Panc1 (cell line): ENCODE results near the gene GDF11. TPM values are rescaled to one million over a fixed set of nuclear protein-coding genes. Genes with fewer than 3 reads are reported as not detected.

ENCODE experiments used
- ATAC-seq: fragments of 200-7000 bp; cut with Tn5 transposase; 2 replicates; pipeline ENCODE4 v1.9.1; 2020; ENCODE audit warnings: mild to moderate bottlenecking, moderate library complexity
- BruUV-seq: library from RNA; stranded (reverse); fragments of 400-500 nt; replicated peaks from 2 replicates; lab custom pipeline; 2021; lab: Mats Ljungman, UMichigan
- CTCF ChIA-PET: fragments of 300-600 bp; sonication (Branson Sonifier 250); formaldehyde crosslinking; loops from one replicate; lab custom pipeline; 2022; ENCODE audit warnings: antibody characterized with exemption; lab: Charles Lee
- POLR2A ChIA-PET: fragments of 300-600 bp; sonication (Branson Sonifier 250); formaldehyde crosslinking; loops from one replicate; lab custom pipeline; 2022; ENCODE audit warnings: antibody characterized with exemption; lab: Charles Lee
- DNase-seq: peaks from one replicate; pipeline ENCODE4 v3.0.0-alpha.2; 2010; ENCODE audit warnings: low read depth, low spot score
- H3K27ac ChIP-seq: 2 replicates; pipeline ENCODE4 v1.5.1; 2011; ENCODE audit warnings: mild to moderate bottlenecking, low read length, inconsistent platforms
- H3K27me3 ChIP-seq: fragments of 200-500 bp; sonication (Bioruptor generic); 2 replicates; pipeline ENCODE4 v1.6.0; 2014; ENCODE audit warnings: low read length, inconsistent platforms; ENCODE audit not compliant: control insufficient read depth, insufficient read depth
- H3K36me3 ChIP-seq: fragments of 200-500 bp; sonication (Bioruptor generic); 2 replicates; pipeline ENCODE4 v1.5.1; 2014; ENCODE audit warnings: inconsistent platforms, mild to moderate bottlenecking, low read length, moderate library complexity; ENCODE audit not compliant: control insufficient read depth, insufficient read depth
- H3K4me1 ChIP-seq: 2 replicates; pipeline ENCODE4 v1.5.1; 2011; ENCODE audit warnings: inconsistent platforms, mild to moderate bottlenecking, low read length, moderate library complexity; ENCODE audit not compliant: control insufficient read depth, insufficient read depth
- H3K4me3 ChIP-seq, 2 experiments: 2 replicates each; pipeline ENCODE4 v1.5.1; 2011 to 2012; ENCODE audit warnings: low read depth in 2 of 2, low read length in 2 of 2, mild to moderate bottlenecking in 2 of 2, inconsistent platforms in 1 of 2, moderate library complexity in 1 of 2
- H3K9me3 ChIP-seq: fragments of 200-500 bp; sonication (Bioruptor generic); 2 replicates; pipeline ENCODE4 v1.5.1; 2014; ENCODE audit warnings: low read depth, mild to moderate bottlenecking, inconsistent platforms, low read length, moderate library complexity; ENCODE audit not compliant: control insufficient read depth, insufficient read depth
- POLR2AphosphoS5 ChIP-seq: IDR thresholded peaks from 2 replicates; pipeline ENCODE4 v1.6.1; 2012; ENCODE audit warnings: mild to moderate bottlenecking, low read depth, low read length, moderate library complexity
- REST ChIP-seq, 2 experiments: IDR thresholded peaks; 2 replicates each; pipeline ENCODE4 v1.6.1; 2011 to 2012; ENCODE audit warnings: low read depth in 2 of 2, control low read depth in 1 of 2, low read length in 1 of 2, mild to moderate bottlenecking in 1 of 2, moderate library complexity in 1 of 2; ENCODE audit not compliant: insufficient read depth in 1 of 2
- SIN3A ChIP-seq: IDR thresholded peaks from 2 replicates; pipeline ENCODE4 v1.6.1; 2012; ENCODE audit warnings: low read depth, mild to moderate bottlenecking, low read length, moderate library complexity, borderline replicate concordance; ENCODE audit not compliant: insufficient read depth
- TCF7L2 ChIP-seq: IDR thresholded peaks from 2 replicates; pipeline ENCODE4 v1.6.1; 2011; ENCODE audit warnings: mild to moderate bottlenecking, low read depth, low read length, inconsistent platforms
- in situ Hi-C: cut with HindIII; loops from 2 replicates; pipeline ENCODE4 v1.10.0; 2016; ENCODE audit warnings: low sequenced_read_pairs, low pct_unique_long_range_greater_than_20kb
- intact Hi-C: fragments of 100-400 bp; cut with micrococcal nuclease; formaldehyde crosslinking; loops from one replicate; pipeline ENCODE4 v1.10.0; 2022; ENCODE audit not compliant: unreplicated experiment
- total RNA-seq: library from RNA; stranded (reverse); gene quantifications from one replicate; pipeline ENCODE4 v1.2.1, GENCODE V29; 2021; ENCODE audit not compliant: unreplicated experiment
- TF ChIP-seq, protein P1 (sequence below): fragments of 450-650 bp; IDR thresholded peaks from 2 replicates; pipeline ENCODE4 v1.5.1; 2017; ENCODE audit warnings: mild to moderate bottlenecking

The GDF11 gene
- total RNA-seq, 1 experiment from 2014 or later: 11.8 TPM

GRCh38 chr12:55760663-55761062, 17.7 kb downstream of the GDF11 start:
- Histone ChIP-seq H3K4me3 (no peak overlapping the region), H3K36me3 (peaks cover 16% of the 10 kb centered on the region), H3K27me3 (no peaks in the 10 kb centered on the region), H3K4me1 (no peaks in the 10 kb centered on the region), H3K9me3 (no peaks in the 10 kb centered on the region), H3K27ac (no peak overlapping the region)
- ChIA-PET POLR2A (interaction anchor here (0.5 kb wide), 1 partner anchor 9 kb away, joined by 6 read pairs; no protein-coding TSS in a partner anchor), CTCF (no interaction called here)
- no peak for DNase-seq
- in situ Hi-C loops: no loop called here
- no peak for ATAC-seq
- BruUV-seq: no TSS peak
- TF ChIP-seq REST (IDR thresholded peaks at IDR 0.05; ENCODE audit: insufficient read depth in 1 of 2, low read depth in 2 of 2, low read length in 1 of 2) (no peak), TCF7L2 (no peak), POLR2AphosphoS5 (no peak), SIN3A (no peak)
- TF ChIP-seq, protein P1, sequence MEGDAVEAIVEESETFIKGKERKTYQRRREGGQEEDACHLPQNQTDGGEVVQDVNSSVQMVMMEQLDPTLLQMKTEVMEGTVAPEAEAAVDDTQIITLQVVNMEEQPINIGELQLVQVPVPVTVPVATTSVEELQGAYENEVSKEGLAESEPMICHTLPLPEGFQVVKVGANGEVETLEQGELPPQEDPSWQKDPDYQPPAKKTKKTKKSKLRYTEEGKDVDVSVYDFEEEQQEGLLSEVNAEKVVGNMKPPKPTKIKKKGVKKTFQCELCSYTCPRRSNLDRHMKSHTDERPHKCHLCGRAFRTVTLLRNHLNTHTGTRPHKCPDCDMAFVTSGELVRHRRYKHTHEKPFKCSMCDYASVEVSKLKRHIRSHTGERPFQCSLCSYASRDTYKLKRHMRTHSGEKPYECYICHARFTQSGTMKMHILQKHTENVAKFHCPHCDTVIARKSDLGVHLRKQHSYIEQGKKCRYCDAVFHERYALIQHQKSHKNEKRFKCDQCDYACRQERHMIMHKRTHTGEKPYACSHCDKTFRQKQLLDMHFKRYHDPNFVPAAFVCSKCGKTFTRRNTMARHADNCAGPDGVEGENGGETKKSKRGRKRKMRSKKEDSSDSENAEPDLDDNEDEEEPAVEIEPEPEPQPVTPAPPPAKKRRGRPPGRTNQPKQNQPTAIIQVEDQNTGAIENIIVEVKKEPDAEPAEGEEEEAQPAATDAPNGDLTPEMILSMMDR: no peak
- intact Hi-C loops: no loop called here

- no peaks in the 10 kb centered on the region for H3K4me1 ChIP-seq
- no peaks in the 10 kb centered on the region for H3K27me3 ChIP-seq
- CTCF ChIA-PET: no interaction called here
- no peaks in the 10 kb centered on the region for H3K9me3 ChIP-seq
- TF ChIP-seq SIN3A (no peak), REST (IDR thresholded peaks at IDR 0.05; ENCODE audit: insufficient read depth in 1 of 2, low read depth in 2 of 2, low read length in 1 of 2) (no peak), POLR2AphosphoS5 (no peak), TCF7L2 (no peak)
- TF ChIP-seq, protein P1: no peak
- in situ Hi-C loops (no loop called here), intact Hi-C loops (no loop called here)
- H3K4me3 ChIP-seq: no peak overlapping the region
- H3K36me3 ChIP-seq: peaks cover 5% of the 10 kb centered on the region; the same call in 1 of the 2 replicates
- POLR2A ChIA-PET: no interaction called here
- DNase-seq (no peak), ATAC-seq (no peak)
- BruUV-seq: no TSS peak
- no peak overlapping the region for H3K27ac ChIP-seq
Measured at GRCh38 chr12:55762646-55763045, 19.7 kb downstream of the GDF11 start.
